Activated CD4-positive, alpha-beta T cell treated with anti-CD3 and anti-CD28 coated beads, Interleukin-2, amount 50 U/mL, for 16 hours (primary cell): ENCODE measurements around the gene CEP170B.
"Not testable (repeated sequence)": the region's sequence is repeated elsewhere in the genome, so short reads cannot be mapped to it uniquely, and the experiment has no call there.

Source experiments
- DNase-seq: peaks from one replicate; pipeline ENCODE4 v3.0.0-alpha.2; 2020

Gene CEP170B

GRCh38 chr14:104892531-104893434, 27.7 kb downstream of the CEP170B start:
- DNase-seq, result no peak

DNA sequence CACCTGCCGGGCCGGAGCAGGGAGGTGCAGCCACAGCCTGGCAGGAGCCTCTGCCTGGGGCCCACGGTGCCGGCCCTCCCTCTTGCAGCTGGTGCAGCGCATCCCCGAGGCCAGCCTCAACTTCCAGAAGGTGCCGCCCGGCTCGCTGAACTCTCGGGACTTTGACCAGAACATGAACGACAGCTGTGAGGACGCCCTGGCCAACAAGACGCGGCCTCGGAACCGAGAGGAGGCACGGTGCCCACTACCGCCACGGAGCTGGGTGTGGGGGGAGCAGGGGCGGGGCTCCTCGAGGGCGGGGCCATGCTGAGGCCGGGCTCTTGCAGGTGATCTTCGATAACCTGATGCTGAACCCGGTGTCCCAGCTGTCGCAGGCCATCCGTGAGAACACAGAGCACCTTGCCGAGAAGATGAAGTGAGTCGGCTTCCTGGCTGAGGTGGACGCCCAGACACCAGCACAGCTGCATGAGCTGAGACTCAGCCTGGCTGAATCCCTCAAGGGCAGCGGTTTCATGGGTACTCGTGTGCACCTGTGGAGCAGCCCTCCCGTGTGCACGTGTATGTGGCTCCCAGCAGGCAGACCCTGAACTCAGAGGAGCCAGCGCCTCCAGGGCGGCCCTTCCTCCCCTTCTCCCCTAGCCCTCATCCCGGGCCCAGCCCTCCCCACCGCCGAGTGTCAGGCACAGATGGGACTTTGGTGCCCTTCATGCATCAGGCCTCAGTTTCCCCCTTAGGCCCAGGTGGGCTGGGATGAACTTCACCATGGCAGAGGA, 28.6 kb downstream of the CEP170B start:
- DNase-seq, result no peak

GRCh38 chr14:104894331-104895206, 29.5 kb downstream of the CEP170B start:
- no peak for DNase-seq

DNA sequence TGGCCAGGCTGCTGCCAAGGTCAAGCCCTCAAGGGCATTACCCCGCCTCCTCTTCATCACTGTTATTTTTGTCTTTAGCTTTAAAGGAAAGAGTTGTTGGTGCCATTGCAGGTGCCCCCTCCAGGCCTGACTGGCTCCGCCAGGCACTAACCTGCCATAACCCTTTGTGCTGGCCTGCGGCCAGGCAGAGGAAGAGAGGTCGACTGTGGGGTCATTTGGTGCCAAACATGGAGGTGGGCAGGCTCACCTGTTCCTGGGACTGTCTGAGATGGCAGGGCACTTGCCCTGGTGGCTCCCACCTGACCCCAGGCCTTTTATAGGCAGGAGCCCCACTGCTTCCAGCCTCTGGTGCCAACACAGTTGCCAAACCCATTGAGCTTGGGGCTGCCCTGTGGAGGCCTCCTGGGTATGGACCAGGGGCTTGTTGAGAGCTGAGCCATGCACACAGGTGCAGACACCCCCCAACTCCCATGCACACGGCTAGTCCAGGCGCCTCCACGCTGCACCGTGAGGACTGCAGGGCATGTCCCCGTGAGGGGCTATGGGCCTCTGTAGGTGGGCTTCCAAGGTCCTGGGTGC, 30.2 kb downstream of the CEP170B start:
- DNase-seq, result no peak

- no peak for DNase-seq
Measured at GRCh38 chr14:104895786-104896661, 31.0 kb downstream of the CEP170B start.

DNA sequence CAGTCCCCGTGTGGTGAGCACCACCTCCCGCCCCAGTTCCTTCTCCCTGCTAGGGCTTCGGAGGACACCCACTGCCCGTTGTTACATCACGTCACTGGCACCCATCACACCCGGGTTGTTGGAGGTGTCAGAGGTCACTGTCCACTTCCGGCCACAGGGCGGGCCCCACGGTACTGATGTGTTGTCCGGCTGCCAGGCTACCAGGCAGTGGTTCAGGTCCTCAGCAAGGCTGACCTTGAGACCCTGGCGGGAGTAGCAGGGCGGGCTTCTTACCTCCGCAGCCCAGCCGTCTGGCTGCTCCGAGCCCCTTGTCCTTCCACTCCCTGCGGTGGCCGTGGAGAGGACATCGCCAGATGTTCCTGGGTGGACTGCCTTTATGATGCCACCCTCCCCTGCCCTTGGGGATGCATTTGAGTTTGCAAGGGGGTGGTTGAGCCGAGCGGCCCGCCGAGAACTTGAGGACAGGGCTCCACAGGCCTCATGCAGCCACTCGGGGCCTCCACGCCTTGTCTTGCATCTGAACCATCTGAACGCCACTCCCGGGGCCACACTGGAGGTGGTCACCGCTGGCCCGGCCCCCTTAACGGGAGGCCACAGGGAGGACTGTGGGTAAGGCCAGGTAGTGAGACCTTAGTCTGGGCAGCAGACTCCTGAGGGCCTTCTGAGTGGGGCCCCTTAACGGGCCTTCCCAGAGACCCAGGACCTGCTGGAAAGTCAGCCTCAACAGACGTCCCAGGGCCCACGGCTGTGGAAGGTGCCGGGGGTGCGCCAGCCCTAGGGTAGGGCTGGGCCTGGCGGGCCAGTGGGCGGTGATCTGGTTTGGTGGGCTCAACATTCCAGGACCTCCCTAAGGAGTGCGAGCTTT, 32.5 kb downstream of the CEP170B start:
- no peak for DNase-seq

- DNase-seq, result no peak
Measured at GRCh38 chr14:104898195-104898558, 33.1 kb downstream of the CEP170B start.

- DNase-seq, result no peak
Measured at GRCh38 chr14:104898870-104899510, 33.9 kb downstream of the CEP170B start.

- no peak for DNase-seq
Measured at GRCh38 chr14:104899781-104900180, 34.7 kb downstream of the CEP170B start.

DNA sequence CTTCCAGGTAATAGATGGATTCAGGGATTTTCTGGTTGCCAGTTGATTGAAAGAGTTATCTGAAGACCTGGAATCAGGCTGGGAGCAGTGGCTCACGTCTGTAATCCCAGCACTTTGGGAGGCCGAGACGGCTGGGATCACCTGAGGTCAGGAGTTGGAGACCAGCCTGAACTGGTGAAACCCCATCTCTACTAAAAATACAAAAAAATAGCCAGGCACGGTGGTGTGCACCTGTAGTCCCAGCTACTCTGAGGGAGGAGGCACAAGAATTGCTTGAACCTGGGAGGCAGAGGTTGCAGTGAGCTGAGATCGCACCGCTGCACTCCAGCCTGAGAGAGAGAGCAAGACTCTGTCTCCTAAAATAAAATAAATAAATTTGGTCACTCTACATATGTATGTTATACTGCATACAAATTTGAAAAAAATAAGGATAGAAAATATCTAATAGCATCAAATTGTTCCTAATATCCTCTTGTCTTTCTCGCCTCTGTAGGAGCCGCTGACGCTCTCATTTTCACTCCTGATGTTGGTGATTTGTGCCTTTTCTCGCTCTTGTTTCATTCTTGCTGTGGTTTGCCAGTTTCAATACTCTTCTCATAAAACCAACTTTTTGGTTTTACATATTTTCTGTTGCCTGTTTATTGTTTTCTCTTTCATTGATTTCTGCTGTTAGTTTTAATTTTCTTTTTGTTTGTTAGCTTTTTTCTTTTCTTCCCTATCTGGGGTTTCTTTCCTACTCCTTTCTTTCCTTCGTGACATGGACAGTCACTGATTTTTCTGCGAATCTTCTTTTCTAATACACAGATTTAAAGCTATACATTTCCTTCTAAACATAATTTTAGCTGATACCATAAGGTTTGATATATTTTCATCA, 35.8 kb downstream of the CEP170B start:
- DNase-seq, result no peak

DNA sequence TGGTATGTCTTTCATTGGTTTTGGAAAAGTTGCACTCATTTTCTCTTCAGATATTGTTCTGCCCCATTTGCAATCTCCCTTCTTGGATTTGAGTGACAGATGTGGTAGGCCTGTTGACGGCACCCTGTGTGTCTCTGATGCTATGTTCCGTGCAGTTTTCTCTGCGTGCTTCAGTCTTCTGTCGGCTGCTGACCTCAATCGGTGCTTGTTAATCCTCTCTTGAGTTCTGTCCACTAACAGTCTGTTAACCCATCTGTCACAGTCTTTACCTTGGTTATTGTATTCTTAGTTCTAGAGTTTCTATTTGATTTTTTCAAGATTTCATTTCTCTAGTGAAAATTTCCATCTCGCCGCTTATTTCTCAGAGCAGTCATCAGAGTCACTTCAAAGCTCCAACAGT, 38.9 kb downstream of the CEP170B start:
- no peak for DNase-seq

DNA sequence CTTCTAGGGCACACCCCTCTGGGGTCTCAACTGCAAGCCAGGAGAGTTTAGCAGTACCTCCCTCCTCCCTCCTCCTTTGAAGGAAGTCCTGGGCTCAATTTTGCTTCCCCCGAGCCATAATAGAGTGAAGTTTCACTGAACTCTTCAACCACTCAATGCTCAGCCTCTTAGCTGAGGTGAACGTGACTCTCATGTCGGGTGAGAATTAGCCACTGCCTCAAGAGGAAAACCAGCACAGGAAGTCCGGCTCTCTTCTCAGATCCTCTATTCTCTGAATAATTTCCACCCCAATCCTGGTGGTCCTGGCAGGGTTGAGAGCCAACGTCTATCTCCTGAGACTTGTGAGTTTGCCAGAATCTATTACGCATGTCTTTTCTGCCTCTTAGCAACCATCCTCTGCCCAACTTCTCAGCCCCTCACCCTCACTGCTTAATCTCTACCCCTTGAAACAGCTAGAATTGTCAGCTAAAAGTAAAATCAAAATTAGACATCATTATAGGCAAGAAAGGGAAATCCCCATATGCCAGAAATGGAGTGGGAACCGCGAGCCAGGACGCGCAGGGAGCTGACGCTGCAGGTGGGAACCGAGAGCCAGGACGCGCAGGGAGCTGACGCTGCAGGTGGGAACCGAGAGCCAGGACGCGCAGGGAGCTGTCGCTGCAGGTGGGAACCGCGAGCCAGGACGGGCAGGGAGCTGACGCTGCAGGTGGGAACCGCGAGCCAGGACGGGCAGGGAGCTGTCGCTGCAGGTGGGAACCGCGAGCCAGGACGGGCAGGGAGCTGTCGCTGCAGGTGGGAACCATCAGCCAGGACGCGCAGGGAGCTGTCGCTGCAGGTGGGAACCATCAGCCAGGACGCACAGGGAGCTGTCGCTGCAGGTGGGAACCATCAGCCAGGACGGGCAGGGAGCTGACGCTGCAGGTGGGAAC, 39.8 kb downstream of the CEP170B start:
- not testable (repeated sequence) for DNase-seq

DNA sequence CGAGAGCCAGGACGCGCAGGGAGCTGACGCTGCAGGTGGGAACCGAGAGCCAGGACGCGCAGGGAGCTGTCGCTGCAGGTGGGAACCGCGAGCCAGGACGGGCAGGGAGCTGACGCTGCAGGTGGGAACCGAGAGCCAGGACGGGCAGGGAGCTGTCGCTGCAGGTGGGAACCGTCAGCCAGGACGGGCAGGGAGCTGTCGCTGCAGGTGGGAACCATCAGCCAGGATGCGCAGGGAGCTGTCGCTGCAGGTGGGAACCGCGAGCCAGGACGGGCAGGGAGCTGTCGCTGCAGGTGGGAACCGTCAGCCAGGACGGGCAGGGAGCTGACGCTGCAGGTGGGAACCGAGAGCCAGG, 40.5 kb downstream of the CEP170B start:
- DNase-seq, result not testable (repeated sequence)

DNA sequence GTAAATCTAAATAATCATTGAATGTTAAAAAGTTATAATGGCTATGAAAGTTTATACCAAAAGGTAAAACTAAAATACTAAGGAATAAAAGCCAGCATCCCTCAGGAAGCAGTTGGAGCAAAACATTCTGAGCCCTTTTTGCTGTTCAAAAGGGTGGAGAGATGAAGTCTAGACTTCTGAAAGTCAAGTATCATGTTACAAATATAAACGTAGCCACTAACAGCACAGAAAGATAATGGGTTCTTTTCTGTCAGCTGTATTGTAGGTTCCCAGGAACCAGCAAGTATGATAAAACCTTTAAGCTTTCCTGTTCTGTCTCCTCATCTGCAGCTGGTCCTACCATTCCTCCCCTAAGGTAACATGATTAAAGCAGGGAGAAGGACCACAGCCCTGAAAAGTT, 43.2 kb downstream of the CEP170B start:
- DNase-seq, result no peak

DNA sequence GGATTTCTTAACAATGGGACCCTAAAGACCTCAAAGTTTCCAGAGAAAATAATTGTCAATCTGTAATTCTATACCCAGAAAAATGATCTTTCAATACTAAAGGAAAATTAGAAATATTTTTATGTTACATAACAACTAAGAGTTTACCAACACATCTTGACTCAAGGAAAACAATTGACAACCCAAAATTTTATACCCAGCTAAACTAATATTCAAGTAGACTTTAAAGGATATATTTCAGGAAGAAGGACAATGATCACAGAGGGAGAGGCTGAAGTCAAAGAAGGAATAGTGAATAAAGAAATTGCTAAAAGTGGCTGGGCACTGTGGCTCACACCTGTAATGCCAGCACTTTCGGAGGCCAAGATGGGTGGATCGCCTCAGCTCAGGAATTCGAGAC, 47.0 kb downstream of the CEP170B start:
- no peak for DNase-seq

GRCh38 chr14:104913435-104913834, 48.4 kb downstream of the CEP170B start:
- no peak for DNase-seq

GRCh38 chr14:104917116-104917515, 52.0 kb downstream of the CEP170B start:
- DNase-seq, result no peak

- no peak for DNase-seq
Measured at GRCh38 chr14:104917993-104918392, 52.9 kb downstream of the CEP170B start.
